Panc1 (cell line): ENCODE results near the gene ADORA2A. TPM values are rescaled to one million over a fixed set of nuclear protein-coding genes. Genes with fewer than 3 reads are reported as not detected.

Source experiments
- ATAC-seq: fragments of 200-7000 bp; cut with Tn5 transposase; 2 replicates; pipeline ENCODE4 v1.9.1; 2020; ENCODE audit warnings: mild to moderate bottlenecking, moderate library complexity
- BruUV-seq: library from RNA; stranded (reverse); fragments of 400-500 nt; replicated peaks from 2 replicates; lab custom pipeline; 2021; lab: Mats Ljungman, UMichigan
- CTCF ChIA-PET: fragments of 300-600 bp; sonication (Branson Sonifier 250); formaldehyde crosslinking; loops from one replicate; lab custom pipeline; 2022; ENCODE audit warnings: antibody characterized with exemption; lab: Charles Lee
- POLR2A ChIA-PET: fragments of 300-600 bp; sonication (Branson Sonifier 250); formaldehyde crosslinking; loops from one replicate; lab custom pipeline; 2022; ENCODE audit warnings: antibody characterized with exemption; lab: Charles Lee
- DNase-seq: peaks from one replicate; pipeline ENCODE4 v3.0.0-alpha.2; 2010; ENCODE audit warnings: low read depth, low spot score
- H3K27ac ChIP-seq: 2 replicates; pipeline ENCODE4 v1.5.1; 2011; ENCODE audit warnings: mild to moderate bottlenecking, low read length, inconsistent platforms
- H3K27me3 ChIP-seq: fragments of 200-500 bp; sonication (Bioruptor generic); 2 replicates; pipeline ENCODE4 v1.6.0; 2014; ENCODE audit warnings: low read length, inconsistent platforms; ENCODE audit not compliant: control insufficient read depth, insufficient read depth
- H3K36me3 ChIP-seq: fragments of 200-500 bp; sonication (Bioruptor generic); 2 replicates; pipeline ENCODE4 v1.5.1; 2014; ENCODE audit warnings: inconsistent platforms, mild to moderate bottlenecking, low read length, moderate library complexity; ENCODE audit not compliant: control insufficient read depth, insufficient read depth
- H3K4me1 ChIP-seq: 2 replicates; pipeline ENCODE4 v1.5.1; 2011; ENCODE audit warnings: inconsistent platforms, mild to moderate bottlenecking, low read length, moderate library complexity; ENCODE audit not compliant: control insufficient read depth, insufficient read depth
- H3K4me3 ChIP-seq, 2 experiments: 2 replicates each; pipeline ENCODE4 v1.5.1; 2011 to 2012; ENCODE audit warnings: low read depth in 2 of 2, low read length in 2 of 2, mild to moderate bottlenecking in 2 of 2, inconsistent platforms in 1 of 2, moderate library complexity in 1 of 2
- H3K9me3 ChIP-seq: fragments of 200-500 bp; sonication (Bioruptor generic); 2 replicates; pipeline ENCODE4 v1.5.1; 2014; ENCODE audit warnings: low read depth, mild to moderate bottlenecking, inconsistent platforms, low read length, moderate library complexity; ENCODE audit not compliant: control insufficient read depth, insufficient read depth
- POLR2AphosphoS5 ChIP-seq: IDR thresholded peaks from 2 replicates; pipeline ENCODE4 v1.6.1; 2012; ENCODE audit warnings: mild to moderate bottlenecking, low read depth, low read length, moderate library complexity
- REST ChIP-seq, 2 experiments: IDR thresholded peaks; 2 replicates each; pipeline ENCODE4 v1.6.1; 2011 to 2012; ENCODE audit warnings: low read depth in 2 of 2, control low read depth in 1 of 2, low read length in 1 of 2, mild to moderate bottlenecking in 1 of 2, moderate library complexity in 1 of 2; ENCODE audit not compliant: insufficient read depth in 1 of 2
- SIN3A ChIP-seq: IDR thresholded peaks from 2 replicates; pipeline ENCODE4 v1.6.1; 2012; ENCODE audit warnings: low read depth, mild to moderate bottlenecking, low read length, moderate library complexity, borderline replicate concordance; ENCODE audit not compliant: insufficient read depth
- TCF7L2 ChIP-seq: IDR thresholded peaks from 2 replicates; pipeline ENCODE4 v1.6.1; 2011; ENCODE audit warnings: mild to moderate bottlenecking, low read depth, low read length, inconsistent platforms
- in situ Hi-C: cut with HindIII; loops from 2 replicates; pipeline ENCODE4 v1.10.0; 2016; ENCODE audit warnings: low sequenced_read_pairs, low pct_unique_long_range_greater_than_20kb
- intact Hi-C: fragments of 100-400 bp; cut with micrococcal nuclease; formaldehyde crosslinking; loops from one replicate; pipeline ENCODE4 v1.10.0; 2022; ENCODE audit not compliant: unreplicated experiment
- total RNA-seq: library from RNA; stranded (reverse); gene quantifications from one replicate; pipeline ENCODE4 v1.2.1, GENCODE V29; 2021; ENCODE audit not compliant: unreplicated experiment
- TF ChIP-seq, protein P1 (sequence below): fragments of 450-650 bp; IDR thresholded peaks from 2 replicates; pipeline ENCODE4 v1.5.1; 2017; ENCODE audit warnings: mild to moderate bottlenecking

The ADORA2A gene
- total RNA-seq, 1 experiment from 2014 or later: 11.5 TPM

DNA sequence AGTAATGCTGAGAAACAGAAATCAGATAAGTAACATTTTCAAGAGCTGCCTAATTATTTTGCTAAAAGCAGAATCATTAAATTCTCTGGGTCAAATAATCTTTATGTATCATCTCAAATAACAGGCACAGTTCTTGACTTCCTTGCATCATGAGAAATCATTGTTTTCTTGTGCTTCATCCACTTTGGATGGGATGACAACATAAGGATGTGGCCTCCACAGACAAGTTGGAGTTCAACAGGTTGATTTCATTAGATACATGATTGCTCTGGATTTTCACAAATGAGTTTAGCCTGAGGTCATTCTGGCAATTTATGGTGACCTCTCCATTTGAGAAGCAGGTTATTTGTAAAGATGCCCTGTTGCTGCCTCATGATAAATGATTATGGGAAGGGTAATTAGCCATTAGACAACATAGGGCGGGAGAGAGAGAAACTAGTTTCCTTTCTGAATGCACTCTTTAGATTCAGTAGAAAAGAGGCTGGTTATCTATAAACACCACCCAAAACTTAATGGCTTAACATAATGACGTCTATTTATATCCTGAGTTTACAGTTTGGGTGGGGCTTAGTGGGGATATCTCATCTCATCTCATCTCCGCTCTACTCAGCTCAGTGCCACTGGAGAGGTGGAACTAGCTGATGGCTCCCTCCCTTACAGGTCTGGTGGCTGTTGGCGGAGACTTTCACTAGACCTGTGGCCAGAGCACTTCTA lies 35.0 kb upstream of the ADORA2A start:
- CTCF ChIA-PET: no interaction called here
- H3K27me3 ChIP-seq: no peaks in the 10 kb centered on the region
- no peak overlapping the region for H3K27ac ChIP-seq
- in situ Hi-C loops (no loop called here), intact Hi-C loops (no loop called here)
- no TSS peak for BruUV-seq
- TF ChIP-seq SIN3A (no peak), TCF7L2 (no peak), POLR2AphosphoS5 (no peak), REST (IDR thresholded peaks at IDR 0.05; ENCODE audit: insufficient read depth in 1 of 2, low read depth in 2 of 2, low read length in 1 of 2) (no peak)
- TF ChIP-seq, protein P1, sequence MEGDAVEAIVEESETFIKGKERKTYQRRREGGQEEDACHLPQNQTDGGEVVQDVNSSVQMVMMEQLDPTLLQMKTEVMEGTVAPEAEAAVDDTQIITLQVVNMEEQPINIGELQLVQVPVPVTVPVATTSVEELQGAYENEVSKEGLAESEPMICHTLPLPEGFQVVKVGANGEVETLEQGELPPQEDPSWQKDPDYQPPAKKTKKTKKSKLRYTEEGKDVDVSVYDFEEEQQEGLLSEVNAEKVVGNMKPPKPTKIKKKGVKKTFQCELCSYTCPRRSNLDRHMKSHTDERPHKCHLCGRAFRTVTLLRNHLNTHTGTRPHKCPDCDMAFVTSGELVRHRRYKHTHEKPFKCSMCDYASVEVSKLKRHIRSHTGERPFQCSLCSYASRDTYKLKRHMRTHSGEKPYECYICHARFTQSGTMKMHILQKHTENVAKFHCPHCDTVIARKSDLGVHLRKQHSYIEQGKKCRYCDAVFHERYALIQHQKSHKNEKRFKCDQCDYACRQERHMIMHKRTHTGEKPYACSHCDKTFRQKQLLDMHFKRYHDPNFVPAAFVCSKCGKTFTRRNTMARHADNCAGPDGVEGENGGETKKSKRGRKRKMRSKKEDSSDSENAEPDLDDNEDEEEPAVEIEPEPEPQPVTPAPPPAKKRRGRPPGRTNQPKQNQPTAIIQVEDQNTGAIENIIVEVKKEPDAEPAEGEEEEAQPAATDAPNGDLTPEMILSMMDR: no peak
- no peaks in the 10 kb centered on the region for H3K9me3 ChIP-seq
- H3K4me3 ChIP-seq: no peak overlapping the region
- POLR2A ChIA-PET: no interaction called here
- DNase-seq (no peak), ATAC-seq (no peak)
- no peaks in the 10 kb centered on the region; the same call in 1 of the 2 replicates for H3K36me3 ChIP-seq
- peaks cover 3% of the 10 kb centered on the region; the same call in 1 of the 2 replicates for H3K4me1 ChIP-seq

- intact Hi-C loops: no loop called here
- Histone ChIP-seq H3K27ac (no peak overlapping the region), H3K9me3 (no peaks in the 10 kb centered on the region), H3K4me3 (no peak overlapping the region), H3K36me3 (no peaks in the 10 kb centered on the region; the same call in 1 of the 2 replicates), H3K4me1 (peaks cover 3% of the 10 kb centered on the region; the same call in 1 of the 2 replicates), H3K27me3 (no peaks in the 10 kb centered on the region)
- DNase-seq (no peak), ATAC-seq (no peak)
- POLR2A ChIA-PET: no interaction called here
- no TSS peak for BruUV-seq
- TF ChIP-seq TCF7L2 (no peak), REST (IDR thresholded peaks at IDR 0.05; ENCODE audit: insufficient read depth in 1 of 2, low read depth in 2 of 2, low read length in 1 of 2) (no peak), SIN3A (no peak), POLR2AphosphoS5 (no peak)
- TF ChIP-seq, protein P1: no peak
- CTCF ChIA-PET: interaction anchor here (0.6 kb wide), 1 partner anchor 146 kb away, joined by 3 read pairs; no protein-coding TSS in a partner anchor
- in situ Hi-C loops: no loop called here
These were observed 34.3 kb upstream of the ADORA2A start for GRCh38 chr22:24393012-24393559.
